ENCODE measurements around the gene PCDHB1.
"Not testable (repeated sequence)": the region's sequence is repeated elsewhere in the genome, so short reads cannot be mapped to it uniquely, and the experiment has no call there.

The PCDHB1 gene

GRCh38 chr5:141101059-141101458 is 49.9 kb downstream of the PCDHB1 start:
- Histone ChIP-seq H3K4me3 (ENCODE audit: low read depth in 1 of 2, low read length in 1 of 2) (no peak overlapping the region), H3K36me3 (no peaks in the 10 kb centered on the region), H3K27ac (no peak overlapping the region), H3K4me1 (ENCODE audit: control insufficient read depth in 1 of 2, insufficient read depth in 1 of 2, low read depth in 1 of 2, low read length in 1 of 2) (no peaks in the 10 kb centered on the region), H3K27me3 (peaks cover 11% of the 10 kb centered on the region), H3K9me3 (peaks cover 4% of the 10 kb centered on the region)
- no peak for TF ChIP-seq CTCF (IDR thresholded peaks at IDR 0.05)

GRCh38 chr5:141102070-141102469 is 50.9 kb downstream of the PCDHB1 start:
- not testable (repeated sequence) for H3K36me3 ChIP-seq; H3K27ac ChIP-seq; H3K4me1 ChIP-seq (ENCODE audit: control insufficient read depth in 1 of 2, insufficient read depth in 1 of 2, low read depth in 1 of 2, low read length in 1 of 2); H3K9me3 ChIP-seq; H3K4me3 ChIP-seq (ENCODE audit: low read depth in 1 of 2, low read length in 1 of 2)
- H3K27me3 ChIP-seq = peaks cover 11% of the 10 kb centered on the region

- not testable (repeated sequence) for H3K36me3 ChIP-seq; H3K9me3 ChIP-seq; H3K27ac ChIP-seq; H3K4me1 ChIP-seq (ENCODE audit: control insufficient read depth in 1 of 2, insufficient read depth in 1 of 2, low read depth in 1 of 2, low read length in 1 of 2); H3K4me3 ChIP-seq (ENCODE audit: low read depth in 1 of 2, low read length in 1 of 2)
- H3K27me3 ChIP-seq = peaks cover 11% of the 10 kb centered on the region
Measured at GRCh38 chr5:141102471-141102870, 51.3 kb downstream of the PCDHB1 start.

GRCh38 chr5:141105350-141105749 is 54.2 kb downstream of the PCDHB1 start:
- H3K4me3 ChIP-seq (ENCODE audit: low read depth in 1 of 2, low read length in 1 of 2) = no peak overlapping the region
- H3K27me3 ChIP-seq = peaks cover 7% of the 10 kb centered on the region
- no peaks in the 10 kb centered on the region for H3K36me3 ChIP-seq
- TF ChIP-seq CTCF (IDR thresholded peaks at IDR 0.05) = no peak
- no peaks in the 10 kb centered on the region for H3K4me1 ChIP-seq (ENCODE audit: control insufficient read depth in 1 of 2, insufficient read depth in 1 of 2, low read depth in 1 of 2, low read length in 1 of 2)
- peaks cover 2% of the 10 kb centered on the region for H3K9me3 ChIP-seq
- no peak overlapping the region for H3K27ac ChIP-seq

Measured in neutrophil (primary cell).